Left cardiac atrium (tissue), 4 donors: ENCODE data around the gene ABCB1. TPM values are rescaled to one million over a fixed set of nuclear protein-coding genes. Genes with fewer than 3 reads are reported as not detected.
"Not testable (repeated sequence)": the region's sequence is repeated elsewhere in the genome, so short reads cannot be mapped to it uniquely, and the experiment has no call there.

Source experiments
- ATAC-seq, 2 donors: fragments of 200-7000 bp; cut with Tn5 transposase; one replicate each; pipeline ENCODE4 v1.9.1; 2020; ENCODE audit warnings: mild to moderate bottlenecking in 2 of 2, moderate library complexity in 2 of 2
- DNase-seq: peaks from one replicate; pipeline ENCODE4 v3.0.0-alpha.2; 2020
- intact Hi-C, 2 donors: fragments of 100-400 bp; cut with DNase I; formaldehyde crosslinking; loops; one replicate each; pipeline versions ENCODE4 v1.14.1 to v1.15.1; 2022 to 2023
- total RNA-seq, 2 donors: library from RNA; stranded (reverse); fragmentation: NEBNext Ultra II Directional; extraction: Animal tissue kit (Norgen Biotek cat#: 25700); gene quantifications; one replicate each; pipeline ENCODE4 v1.2.1, GENCODE V29; 2021
- donor health status: DM: no; HTN: yes; CAD: no.
- donor health status: DM: no; HTN: yes; CAD: no; lungs with severe emphysema.
- donor health status: DM: yes; HTN: yes; CAD: no.
- donor health status: Dilated cardiomyopathy.

Gene ABCB1
- total RNA-seq, 2 donors from 2014 or later, result 5.2 to 5.9 TPM

- intact Hi-C loops, result no loop called here
- ATAC-seq (no peak), DNase-seq (no peak)
These were observed 11.1 kb downstream of the ABCB1 start for GRCh38 chr7:87589631-87590030.

GRCh38 chr7:87581723-87582122 is 19.0 kb downstream of the ABCB1 start:
- no peak for DNase-seq
- ATAC-seq, result no peak
- intact Hi-C loops, result no loop called here

- intact Hi-C loops, result no loop called here
- no peak for ATAC-seq
- no peak for DNase-seq
These were observed 20.0 kb downstream of the ABCB1 start for GRCh38 chr7:87580636-87581035.

GRCh38 chr7:87575521-87575920 is 25.2 kb downstream of the ABCB1 start:
- intact Hi-C loops, result no loop called here
- ATAC-seq (peak in 1 of 2 donors; percentile 73), DNase-seq (no peak)

GRCh38 chr7:87574630-87575029 is 26.1 kb downstream of the ABCB1 start:
- ATAC-seq (peak in 1 of 2 donors; percentile 97), DNase-seq (no peak)
- intact Hi-C loops, result no loop called here

- intact Hi-C loops, ATAC-seq, DNase-seq: not testable (repeated sequence)
These were observed 28.2 kb downstream of the ABCB1 start for GRCh38 chr7:87572513-87572912.

GRCh38 chr7:87570178-87570577 is 30.5 kb downstream of the ABCB1 start:
- DNase-seq (no peak), ATAC-seq (no peak)
- intact Hi-C loops, result no loop called here

GRCh38 chr7:87567052-87567451 is 33.6 kb downstream of the ABCB1 start:
- DNase-seq (no peak), ATAC-seq (no peak)
- intact Hi-C loops, result no loop called here

DNA sequence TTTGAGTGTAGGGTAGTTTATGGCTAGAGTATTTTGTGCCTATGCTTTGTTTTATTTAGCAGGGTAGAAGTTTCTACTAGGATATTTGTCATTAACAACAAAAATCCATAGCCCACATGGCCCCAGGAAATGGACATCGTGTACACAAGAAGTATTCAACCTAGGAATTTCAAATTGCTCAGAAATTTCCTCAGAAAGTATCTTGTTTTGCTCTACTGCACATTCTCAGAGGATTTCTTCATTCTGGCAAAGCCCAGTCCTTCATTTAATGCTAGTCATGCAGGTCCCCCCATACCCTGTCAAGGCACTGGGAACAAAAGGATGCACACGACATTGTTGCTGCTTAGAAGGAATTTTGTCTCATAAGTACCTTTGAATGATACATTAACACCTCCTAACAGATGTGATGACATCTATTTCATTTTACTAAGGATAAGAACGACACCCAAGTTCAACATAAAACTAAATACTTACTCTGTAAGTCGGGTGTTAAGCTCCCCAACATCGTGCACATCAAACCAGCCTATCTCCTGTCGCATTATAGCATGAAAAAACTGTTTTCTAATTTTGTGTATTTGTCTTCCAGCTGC is 34.3 kb downstream of the ABCB1 start:
- intact Hi-C loops, result no loop called here
- ATAC-seq (no peak), DNase-seq (no peak)

GRCh38 chr7:87565877-87566276 is 34.8 kb downstream of the ABCB1 start:
- intact Hi-C loops, result no loop called here
- DNase-seq, result no peak
- ATAC-seq, result no peak

DNA sequence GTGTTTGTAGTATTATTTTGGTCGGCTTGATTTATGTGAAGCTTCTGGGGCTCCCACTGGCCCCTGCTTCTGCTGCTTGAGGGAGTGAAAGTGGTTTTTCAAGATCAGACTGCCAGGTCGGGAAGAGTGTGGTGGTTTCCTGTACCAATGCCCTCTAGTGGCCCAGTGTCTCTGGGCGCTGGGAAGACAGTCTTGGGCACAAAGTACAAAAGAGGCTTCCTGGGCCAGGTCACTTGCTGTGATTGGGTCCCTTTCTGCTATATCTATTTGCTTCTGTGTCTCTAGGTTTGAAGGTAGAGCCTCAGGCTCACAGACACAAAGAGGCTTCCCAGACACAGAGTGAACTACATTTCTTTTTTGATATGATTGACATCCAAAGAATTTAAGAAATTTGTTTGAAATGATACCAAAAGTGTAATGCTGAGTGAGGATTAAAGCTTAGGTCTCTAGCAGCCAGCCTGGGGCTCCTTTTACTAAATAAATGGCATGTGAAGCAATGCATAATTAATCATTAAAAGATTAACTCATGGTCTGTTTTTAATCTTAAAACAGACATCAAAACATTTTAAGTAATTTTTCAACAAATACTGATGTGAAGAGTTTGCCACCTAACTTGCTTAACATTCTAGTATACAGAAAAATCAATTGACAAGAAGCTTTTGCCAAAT is 36.3 kb downstream of the ABCB1 start:
- intact Hi-C loops, result no loop called here
- DNase-seq (no peak), ATAC-seq (peak in 1 of 2 donors; percentile 26)

DNA sequence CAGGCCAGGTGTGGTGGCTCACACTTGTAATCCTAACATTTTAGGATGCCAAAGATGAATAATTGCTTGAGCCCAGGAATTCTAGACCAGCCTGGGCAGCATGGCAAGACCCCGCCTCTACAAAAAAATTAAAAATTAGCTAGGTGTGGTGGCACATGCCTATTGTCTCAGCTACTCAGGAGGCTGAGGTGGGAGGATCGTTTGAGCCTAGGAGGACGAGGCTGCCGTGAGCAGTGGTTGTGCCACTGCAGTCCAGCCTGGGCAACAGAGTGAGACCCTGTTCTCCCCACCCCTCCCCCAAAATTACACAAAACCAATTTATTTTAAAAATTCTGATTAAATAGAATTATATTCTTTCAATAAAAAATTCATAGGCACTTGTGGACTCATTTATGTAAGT is 39.0 kb downstream of the ABCB1 start:
- DNase-seq, result no peak
- intact Hi-C loops, result no loop called here
- no peak for ATAC-seq

- intact Hi-C loops, result no loop called here
- ATAC-seq (no peak), DNase-seq (no peak)
These were observed 39.6 kb downstream of the ABCB1 start for GRCh38 chr7:87561102-87561501.

GRCh38 chr7:87552351-87552900 is 48.3 kb downstream of the ABCB1 start:
- DNase-seq (no peak), ATAC-seq (no peak)
- intact Hi-C loops, result no loop called here

GRCh38 chr7:87548123-87548919 is 52.4 kb downstream of the ABCB1 start:
- DNase-seq (no peak), ATAC-seq (no peak)
- intact Hi-C loops, result no loop called here

DNA sequence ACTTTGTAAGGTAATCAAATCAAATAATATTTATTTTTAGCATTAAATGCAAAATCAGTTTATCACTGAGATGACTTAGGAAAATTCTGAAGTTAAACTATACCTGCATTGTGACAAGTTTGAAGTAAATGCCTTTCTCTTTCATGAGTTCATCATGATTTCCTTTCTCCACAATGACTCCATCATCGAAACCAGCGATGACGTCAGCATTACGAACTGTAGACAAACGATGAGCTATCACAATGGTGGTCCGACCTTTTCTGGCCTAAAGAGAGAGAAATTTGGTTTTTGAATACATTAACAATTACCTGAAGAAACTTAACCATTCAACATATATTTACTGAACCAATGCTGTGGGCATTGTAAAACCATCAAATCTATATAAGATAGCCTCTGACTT is 54.9 kb downstream of the ABCB1 start:
- DNase-seq (no peak), ATAC-seq (no peak)
- intact Hi-C loops, result no loop called here

GRCh38 chr7:87543623-87544022 is 57.1 kb downstream of the ABCB1 start:
- no peak for DNase-seq
- intact Hi-C loops, result no loop called here
- no peak for ATAC-seq

DNA sequence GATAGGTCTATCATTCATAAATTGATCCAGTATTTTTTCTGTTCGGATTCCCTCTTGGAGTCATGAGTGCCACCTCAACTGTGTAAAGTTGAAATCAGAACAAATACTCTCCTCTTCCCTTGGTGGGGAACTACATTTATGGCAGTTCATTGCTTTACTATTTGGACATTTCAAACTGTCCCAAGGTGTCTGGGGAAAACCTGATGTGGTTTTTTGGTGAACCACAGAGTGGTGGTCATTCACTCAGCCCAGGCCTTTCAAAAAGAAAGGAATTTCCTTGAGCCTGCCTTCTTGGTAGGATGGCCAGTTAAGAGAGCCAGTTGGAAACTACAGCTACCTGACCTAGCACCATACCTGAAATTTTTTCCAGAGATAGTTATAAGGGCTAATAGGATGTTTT is 59.0 kb downstream of the ABCB1 start:
- intact Hi-C loops, result no loop called here
- DNase-seq (no peak), ATAC-seq (no peak)

DNA sequence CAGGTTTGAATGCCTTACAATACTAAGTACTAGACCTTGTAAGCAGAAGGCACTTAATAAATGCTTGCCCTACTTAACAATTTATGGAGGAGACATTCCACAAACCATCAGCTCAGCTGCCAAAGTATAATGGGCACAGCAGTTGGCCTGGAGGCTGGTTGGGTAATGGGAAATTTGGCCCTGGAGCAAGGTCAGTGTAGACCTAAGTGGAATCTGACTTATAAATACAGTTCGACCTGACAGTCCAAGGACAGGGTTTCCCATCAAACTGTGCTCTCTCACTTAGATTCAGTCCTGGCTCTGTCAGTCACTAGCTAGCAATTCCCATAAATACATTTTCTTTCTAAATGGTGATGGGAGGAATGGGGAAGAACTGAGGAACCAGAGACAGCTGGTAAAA is 62.6 kb downstream of the ABCB1 start:
- ATAC-seq (no peak), DNase-seq (no peak)
- intact Hi-C loops, result no loop called here

- no peak for DNase-seq
- ATAC-seq, result no peak
- intact Hi-C loops, result no loop called here
These were observed 66.6 kb downstream of the ABCB1 start for GRCh38 chr7:87534072-87534471.
